Stimulated activated CD4-positive, alpha-beta T cell treated with anti-CD3 and anti-CD28 coated beads, Interleukin-12 subunit alpha, Interleukin-12 subunit beta, amount 100 ng/mL, for 24 hours (primary cell): ENCODE results near the gene FXN.

ENCODE experiments used
- DNase-seq, 2 experiments: peaks; one replicate each; pipeline ENCODE4 v3.0.0-alpha.2; 2020; ENCODE audit warnings: low read depth in 2 of 2

The FXN gene

DNA sequence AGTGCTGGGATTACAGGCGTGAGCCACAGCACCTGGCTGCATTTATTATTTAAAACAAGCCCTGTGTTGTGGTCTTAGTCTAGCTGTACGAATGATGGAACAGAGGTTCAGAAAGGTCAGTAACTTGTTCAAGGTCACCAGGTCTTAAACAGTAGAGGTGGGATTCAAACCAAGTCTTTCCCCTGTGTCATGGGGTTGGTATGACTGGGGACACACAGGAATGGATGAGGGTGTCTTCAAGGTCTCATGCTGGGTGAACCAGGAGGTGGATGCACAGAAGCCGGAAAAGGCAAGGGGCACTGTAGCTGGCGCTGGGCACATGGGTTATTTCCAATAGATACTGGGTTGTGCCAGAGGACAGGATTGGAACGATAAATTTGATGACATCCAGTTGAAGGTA is 106.3 kb downstream of the FXN start:
- DNase-seq = no peak

DNA sequence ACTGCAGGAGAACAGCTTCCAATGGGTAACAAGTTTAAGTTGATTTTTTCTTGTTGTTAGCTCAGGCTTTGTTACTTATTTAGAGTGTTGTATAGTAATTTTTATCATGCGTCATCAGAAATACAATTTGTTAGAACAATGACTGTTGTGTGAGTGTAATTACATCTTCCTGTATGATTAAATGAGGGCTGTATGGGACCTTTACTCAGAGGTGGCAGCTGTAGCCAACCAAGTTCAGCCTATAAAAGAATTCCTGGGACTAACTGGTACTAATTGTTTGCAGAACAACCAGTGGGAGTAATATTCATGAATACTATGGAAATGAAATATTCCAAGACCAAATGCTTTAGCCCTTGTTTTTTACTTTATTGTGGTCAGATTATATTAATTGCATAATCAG is 107.7 kb downstream of the FXN start:
- DNase-seq = no peak

DNA sequence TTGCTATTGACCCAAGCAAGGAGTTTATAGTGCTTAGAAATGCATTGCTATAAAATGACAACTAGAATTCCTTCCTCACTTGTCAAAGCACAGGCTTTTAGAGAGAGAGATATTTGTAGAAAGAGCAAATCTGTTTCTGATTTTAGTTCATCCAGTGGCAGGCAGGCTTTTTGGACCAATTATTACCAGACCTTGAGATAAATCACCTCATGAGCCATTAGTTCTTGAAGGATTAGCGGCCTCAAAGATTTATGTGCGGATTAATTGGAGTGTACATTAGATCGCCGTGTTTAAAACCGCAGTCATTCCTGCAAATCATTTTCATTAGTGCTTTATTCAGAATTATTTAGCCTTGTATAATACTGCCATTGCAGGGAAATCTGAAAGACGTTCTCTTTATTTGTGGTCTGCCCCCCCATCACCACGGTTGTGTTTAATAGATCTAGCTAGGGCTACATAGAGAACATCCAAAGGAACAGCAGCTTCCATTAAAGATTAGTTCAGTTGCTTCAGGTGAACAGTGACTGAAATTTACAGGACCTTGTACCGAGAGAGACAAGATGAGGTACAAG is 109.7 kb downstream of the FXN start:
- no peak for DNase-seq

DNA sequence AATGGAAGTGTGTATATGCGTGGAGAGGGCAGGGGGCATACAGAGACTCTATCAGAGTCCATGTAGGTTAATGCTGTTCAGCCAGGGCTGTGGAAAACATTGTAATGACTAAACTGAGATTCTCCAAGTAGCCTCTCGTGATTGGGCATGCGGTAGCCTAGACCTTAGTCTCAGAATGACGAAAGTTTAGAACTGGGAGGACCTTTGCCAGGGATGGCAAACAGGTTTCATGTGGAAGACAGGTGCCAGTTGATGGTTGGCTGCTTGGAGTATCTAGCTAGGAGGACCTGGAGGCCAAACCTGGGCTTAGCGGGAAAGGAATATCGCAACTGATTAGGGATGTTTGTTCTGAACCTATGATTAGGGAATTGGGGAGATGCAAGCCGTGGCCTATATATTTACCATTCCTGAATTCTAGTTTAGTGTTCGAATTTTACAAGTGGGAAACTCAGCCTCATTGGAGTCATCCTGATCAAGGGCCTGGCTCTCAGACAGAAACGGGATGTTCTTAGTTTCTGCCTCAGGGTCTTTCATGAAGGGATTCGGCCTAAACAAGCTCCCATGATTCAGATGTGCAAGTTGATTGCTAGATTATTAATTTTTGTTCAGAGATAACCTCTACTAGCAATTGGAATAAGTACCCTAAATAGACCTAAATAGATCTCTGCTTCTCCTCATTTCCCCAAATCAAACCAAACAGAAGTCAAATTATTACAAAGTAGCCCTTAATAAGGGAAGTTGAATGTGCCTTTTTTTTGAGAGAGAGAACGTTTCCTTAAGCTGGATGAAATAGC is 111.7 kb downstream of the FXN start:
- no peak for DNase-seq

DNA sequence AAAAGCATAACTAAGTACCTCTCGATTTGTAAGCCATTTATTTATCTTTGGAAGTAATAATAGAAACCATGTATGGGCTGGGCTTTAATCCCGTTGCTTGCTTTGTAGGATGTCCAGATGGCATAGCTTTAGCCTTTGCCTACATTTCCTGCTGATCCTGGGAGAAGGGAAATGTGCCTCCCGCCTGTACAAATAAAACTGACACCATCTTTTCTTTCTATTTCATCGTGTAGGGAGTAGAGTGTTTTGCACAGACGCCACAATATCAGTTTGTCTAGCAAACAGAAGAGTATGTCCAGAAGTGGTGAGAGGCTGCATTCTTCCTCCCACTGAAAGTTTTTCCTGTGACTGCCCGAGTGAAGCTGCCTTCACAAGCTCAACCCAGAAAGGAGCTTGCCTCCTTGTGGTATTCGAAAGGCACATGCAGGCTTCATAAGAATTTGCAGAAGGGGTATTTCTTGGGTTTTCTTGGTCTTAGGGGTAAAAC is 113.8 kb downstream of the FXN start:
- DNase-seq = no peak
